PC-3 (cell line): ENCODE results near the gene ATOSA. TPM values are rescaled to one million over a fixed set of nuclear protein-coding genes. Genes with fewer than 3 reads are reported as not detected.

Experiments
- ATAC-seq: fragments of 200-7000 bp; cut with Tn5 transposase; 2 replicates; pipeline ENCODE4 v1.9.1; 2020; ENCODE audit warnings: mild to moderate bottlenecking, moderate library complexity
- BruUV-seq: library from RNA; stranded (reverse); fragments of 400-500 nt; replicated peaks from 2 replicates; lab custom pipeline; 2021; lab: Mats Ljungman, UMichigan
- CTCF ChIA-PET: fragments of 300-600 bp; sonication (Branson Sonifier 250); formaldehyde crosslinking; loops from one replicate; lab custom pipeline; 2022; ENCODE audit warnings: antibody characterized with exemption; lab: Charles Lee
- POLR2A ChIA-PET: fragments of 300-600 bp; sonication (Branson Sonifier 250); formaldehyde crosslinking; loops from one replicate; lab custom pipeline; 2022; ENCODE audit warnings: antibody characterized with exemption; ENCODE audit not compliant: unreplicated experiment; lab: Charles Lee
- DNase-seq: peaks from one replicate; pipeline ENCODE4 v3.0.0-alpha.2; 2015
- H2AFZ ChIP-seq: fragments of 300-600 bp; sonication (generic); 2 replicates; pipeline ENCODE4 v1.6.0; 2016; ENCODE audit warnings: antibody characterized with exemption, low read length
- H3F3A ChIP-seq: fragments of 300-600 bp; sonication (generic); one replicate; pipeline ENCODE4 v1.6.0; 2017; ENCODE audit warnings: antibody characterized with exemption, low read length, control low read depth, mild to moderate bottlenecking; ENCODE audit not compliant: unreplicated experiment
- H3K27ac ChIP-seq: fragments of 300-600 bp; sonication (generic); 2 replicates; pipeline ENCODE4 v1.5.1; 2016; ENCODE audit warnings: mild to moderate bottlenecking, low read length
- H3K27me3 ChIP-seq: fragments of 300-600 bp; sonication (generic); 2 replicates; pipeline ENCODE4 v1.6.1; 2016; ENCODE audit warnings: low read length, mixed read lengths
- H3K36me3 ChIP-seq: fragments of 300-600 bp; sonication (generic); 2 replicates; pipeline ENCODE4 v1.6.1; 2016; ENCODE audit warnings: low read depth, mixed run types, low read length, mixed read lengths
- H3K4me1 ChIP-seq: fragments of 300-600 bp; sonication (generic); 2 replicates; pipeline ENCODE4 v1.5.1; 2016; ENCODE audit warnings: low read length; ENCODE audit not compliant: insufficient read depth
- H3K4me2 ChIP-seq: fragments of 300-600 bp; sonication (generic); 2 replicates; pipeline ENCODE4 v1.6.0; 2016; ENCODE audit warnings: low read length
- H3K4me3 ChIP-seq: fragments of 300-600 bp; sonication (generic); 2 replicates; pipeline ENCODE4 v1.5.1; 2016; ENCODE audit warnings: mild to moderate bottlenecking, low read length, mixed read lengths
- H3K79me2 ChIP-seq: fragments of 300-600 bp; sonication (generic); 2 replicates; pipeline ENCODE4 v1.6.1; 2017; ENCODE audit warnings: low read length, mixed read lengths
- H3K9ac ChIP-seq: fragments of 300-600 bp; sonication (generic); 2 replicates; pipeline ENCODE4 v1.6.0; 2016; ENCODE audit warnings: mild to moderate bottlenecking, low read length
- H3K9me2 ChIP-seq: fragments of 300-600 bp; sonication (generic); replicated peaks from 2 replicates; pipeline ENCODE4 v1.6.1; 2016; ENCODE audit warnings: mixed run types, low read length, mixed read lengths
- H3K9me3 ChIP-seq: fragments of 300-600 bp; sonication (generic); 2 replicates; pipeline ENCODE4 v1.6.1; 2016; ENCODE audit warnings: low read length, mixed read lengths
- H4K20me1 ChIP-seq: fragments of 300-600 bp; sonication (generic); 2 replicates; pipeline ENCODE4 v1.6.1; 2016; ENCODE audit warnings: low read length, mixed read lengths
- CTCF ChIP-seq: fragments of 300-600 bp; sonication (generic); conservative IDR thresholded peaks from 2 replicates; pipeline ENCODE4 v1.5.1; 2017; ENCODE audit warnings: antibody characterized with exemption, low read depth, mild to moderate bottlenecking, low read length
- EZH2 ChIP-seq: fragments of 300-600 bp; sonication (generic); IDR thresholded peaks from one replicate; pipeline ENCODE4 v1.6.1; 2017; ENCODE audit warnings: antibody characterized with exemption, mild to moderate bottlenecking, low read length; ENCODE audit not compliant: unreplicated experiment
- EZH2phosphoT487 ChIP-seq: fragments of 300-600 bp; sonication (generic); IDR thresholded peaks from 2 replicates; pipeline ENCODE4 v1.6.1; 2018; ENCODE audit warnings: mild to moderate bottlenecking, antibody characterized with exemption, low read length, borderline replicate concordance
- intact Hi-C: fragments of 100-400 bp; cut with micrococcal nuclease; formaldehyde crosslinking; loops from 2 replicates; pipeline ENCODE4 v1.9.0; 2023
- total RNA-seq: library from RNA; depleted of rRNA; stranded (reverse); fragments of >200 nt; gene quantifications from 2 replicates; pipeline ENCODE4 v1.2.3, GENCODE V29; 2014

The ATOSA gene
- total RNA-seq, 1 experiment from 2014 or later: 8.7 TPM

GRCh38 chr15:52642386-52643361 lies 36.5 kb downstream of the ATOSA start:
- Histone ChIP-seq H3K9me2 (no peaks in the 10 kb centered on the region), H3K27me3 (no peaks in the 10 kb centered on the region), H3F3A (no peaks in the 10 kb centered on the region), H3K4me1 (no peaks in the 10 kb centered on the region), H3K27ac (no peak overlapping the region), H2AFZ (no peak overlapping the region), H3K4me2 (no peak overlapping the region), H4K20me1 (no peaks in the 10 kb centered on the region), H3K4me3 (no peak overlapping the region), H3K36me3 (no peaks in the 10 kb centered on the region), H3K9me3 (no peaks in the 10 kb centered on the region), H3K9ac (no peak overlapping the region), H3K79me2 (no peaks in the 10 kb centered on the region)
- BruUV-seq: no TSS peak
- POLR2A ChIA-PET: no interaction called here
- no peak for ATAC-seq
- intact Hi-C loops: no loop called here
- peak; percentile 37 for DNase-seq
- CTCF ChIA-PET: no interaction called here
- no peak for TF ChIP-seq CTCF
- TF ChIP-seq EZH2: no peak
- no peak for TF ChIP-seq EZH2phosphoT487

GRCh38 chr15:52636459-52636858 lies 42.7 kb downstream of the ATOSA start:
- H3K4me3 ChIP-seq: no peak overlapping the region
- no peaks in the 10 kb centered on the region for H3K9me3 ChIP-seq
- BruUV-seq: no TSS peak
- ChIA-PET POLR2A (no interaction called here), CTCF (no interaction called here)
- no peaks in the 10 kb centered on the region for H3K36me3 ChIP-seq
- H3K27me3 ChIP-seq: no peaks in the 10 kb centered on the region
- intact Hi-C loops: no loop called here
- H3K4me2 ChIP-seq: no peak overlapping the region
- no peak overlapping the region for H2AFZ ChIP-seq
- no peak for DNase-seq
- no peaks in the 10 kb centered on the region for H3K9me2 ChIP-seq
- no peaks in the 10 kb centered on the region for H3K79me2 ChIP-seq
- H3F3A ChIP-seq: no peaks in the 10 kb centered on the region
- no peak for TF ChIP-seq CTCF
- no peak for TF ChIP-seq EZH2
- no peaks in the 10 kb centered on the region for H3K4me1 ChIP-seq
- no peak overlapping the region for H3K27ac ChIP-seq
- no peak overlapping the region for H3K9ac ChIP-seq
- H4K20me1 ChIP-seq: no peaks in the 10 kb centered on the region
- ATAC-seq: no peak

GRCh38 chr15:52635908-52636307 lies 43.3 kb downstream of the ATOSA start:
- no peak overlapping the region for H3K9ac ChIP-seq
- no peaks in the 10 kb centered on the region for H3K9me3 ChIP-seq
- no peak overlapping the region for H3K4me3 ChIP-seq
- no peaks in the 10 kb centered on the region for H3K9me2 ChIP-seq
- no peak overlapping the region for H3K4me2 ChIP-seq
- no peaks in the 10 kb centered on the region for H3K27me3 ChIP-seq
- intact Hi-C loops: no loop called here
- H3K36me3 ChIP-seq: no peaks in the 10 kb centered on the region
- TF ChIP-seq EZH2 (no peak), CTCF (no peak), EZH2phosphoT487 (no peak)
- H3K79me2 ChIP-seq: no peaks in the 10 kb centered on the region
- ChIA-PET POLR2A (no interaction called here), CTCF (no interaction called here)
- H3F3A ChIP-seq: no peaks in the 10 kb centered on the region
- ATAC-seq (no peak), DNase-seq (no peak)
- no peaks in the 10 kb centered on the region for H3K4me1 ChIP-seq
- H4K20me1 ChIP-seq: no peaks in the 10 kb centered on the region
- no peak overlapping the region for H2AFZ ChIP-seq
- no peak overlapping the region for H3K27ac ChIP-seq
- BruUV-seq: no TSS peak
